Activated CD4-positive, CD25-positive, alpha-beta regulatory T cell treated with anti-CD3 and anti-CD28 coated beads, Interleukin-2, amount 50 U/mL, for 16 hours (primary cell): ENCODE results near the gene PIGQ.

Experiments used
- DNase-seq: peaks from one replicate; pipeline ENCODE4 v3.0.0-alpha.2; 2020; ENCODE audit warnings: low read depth, low spot score

PIGQ gene

DNA sequence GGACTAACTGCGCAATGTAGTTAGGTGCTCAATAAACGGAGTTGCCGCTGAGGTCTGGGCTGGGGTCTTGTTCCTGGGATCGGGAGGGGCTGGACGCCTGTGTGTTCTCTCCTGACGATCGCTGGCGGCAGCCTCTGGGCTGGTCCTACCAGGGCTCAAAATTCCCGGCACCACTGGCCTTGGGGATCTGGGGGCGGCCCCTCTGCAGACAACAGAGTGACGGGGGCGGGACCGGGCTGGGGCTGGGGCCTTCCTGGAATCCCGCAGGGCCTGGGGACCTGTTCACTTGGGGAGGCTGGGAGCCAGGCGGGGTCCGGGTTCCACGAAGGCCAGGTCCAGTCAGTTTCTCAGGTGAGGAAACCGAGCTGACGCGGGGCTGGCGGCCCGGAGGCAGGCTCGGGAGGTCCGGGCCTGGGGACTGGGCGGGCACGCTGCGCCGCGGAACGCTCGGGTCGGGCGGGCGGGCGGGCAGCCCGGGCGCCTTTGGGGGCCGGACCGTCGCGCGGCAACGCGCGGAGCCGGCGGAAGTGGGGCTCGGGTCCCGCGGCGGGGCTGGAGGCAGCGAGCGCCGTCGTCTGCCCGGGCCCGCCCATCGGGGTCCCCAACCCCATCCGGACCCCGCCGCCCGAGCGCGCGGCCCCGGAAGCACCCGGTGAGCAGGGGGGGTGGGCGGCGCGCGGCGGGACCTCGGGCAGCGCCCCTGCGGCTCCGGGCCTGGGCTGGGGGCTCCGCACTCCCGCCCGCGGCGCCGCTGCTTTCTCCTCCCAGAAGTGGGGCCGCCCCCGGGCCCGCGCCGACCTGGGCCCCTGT lies at the start of gene PIGQ:
Gene PIGQ, plus strand, starts transcription at position 524 of the 810 bp plus-strand sequence. CDS start 4,107 bp downstream, outside the sequence.
- peak; percentile 23 for DNase-seq

DNA sequence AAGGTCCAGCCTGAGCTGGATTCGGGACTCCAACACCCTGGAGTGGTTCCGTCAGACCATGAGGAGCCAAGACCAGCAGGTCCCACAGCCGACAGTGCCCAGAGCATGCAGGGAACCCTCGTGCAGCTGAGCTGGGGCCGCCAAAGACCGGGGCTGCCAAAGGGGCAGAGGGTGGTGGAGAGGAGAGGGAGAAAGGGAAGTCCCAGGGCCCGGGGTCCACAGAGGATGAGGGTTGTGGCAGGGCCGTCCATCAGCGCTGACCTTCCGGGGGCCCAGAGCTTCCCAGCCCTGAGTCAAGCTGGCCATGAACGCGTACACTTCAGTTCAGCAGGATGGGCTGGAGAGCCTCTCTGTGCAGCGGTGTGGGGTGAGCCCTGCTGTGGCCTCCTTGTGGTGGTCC lies 48.9 kb upstream of the PIGQ start:
- no peak for DNase-seq

DNA sequence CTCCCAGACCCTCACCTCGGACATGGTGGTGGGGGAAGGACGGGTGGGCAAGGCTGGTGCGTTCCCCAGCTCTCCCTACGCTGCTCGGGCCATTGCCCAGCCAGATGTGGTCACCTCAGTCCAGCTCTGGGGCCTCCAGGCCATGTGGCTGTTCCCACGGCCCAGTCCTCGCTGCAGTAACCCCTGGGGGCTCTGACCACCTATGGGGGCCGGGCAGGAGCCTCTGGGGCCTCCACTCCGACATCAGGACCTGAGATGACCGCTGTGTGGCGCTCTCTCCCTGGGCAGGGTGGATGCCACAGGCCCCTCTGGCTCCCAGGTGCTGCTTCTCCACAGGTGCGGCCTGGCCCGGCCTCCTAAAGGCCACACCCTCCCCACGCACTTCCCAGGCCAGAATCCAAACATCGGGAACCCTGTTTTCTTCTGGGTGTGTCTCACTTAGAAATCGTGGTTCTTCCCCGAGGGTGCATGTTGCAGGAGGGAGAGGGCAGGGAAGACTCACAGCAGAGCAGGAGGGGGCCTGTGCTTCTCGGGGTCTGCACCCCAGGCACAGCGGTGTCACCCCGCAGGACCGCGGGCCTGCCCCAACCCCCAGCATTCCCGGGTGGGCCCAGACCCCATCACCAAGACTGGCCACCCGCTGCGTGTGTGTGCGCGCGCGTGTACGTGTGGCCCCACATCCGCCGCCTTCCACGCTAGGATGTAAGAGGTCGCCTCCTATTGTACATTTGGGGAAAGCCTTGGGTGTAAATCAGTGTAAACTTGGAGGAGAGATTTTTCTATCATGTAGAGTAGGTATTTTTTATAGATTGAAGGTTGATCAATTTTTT lies 48.2 kb upstream of the PIGQ start:
- no peak for DNase-seq

DNA sequence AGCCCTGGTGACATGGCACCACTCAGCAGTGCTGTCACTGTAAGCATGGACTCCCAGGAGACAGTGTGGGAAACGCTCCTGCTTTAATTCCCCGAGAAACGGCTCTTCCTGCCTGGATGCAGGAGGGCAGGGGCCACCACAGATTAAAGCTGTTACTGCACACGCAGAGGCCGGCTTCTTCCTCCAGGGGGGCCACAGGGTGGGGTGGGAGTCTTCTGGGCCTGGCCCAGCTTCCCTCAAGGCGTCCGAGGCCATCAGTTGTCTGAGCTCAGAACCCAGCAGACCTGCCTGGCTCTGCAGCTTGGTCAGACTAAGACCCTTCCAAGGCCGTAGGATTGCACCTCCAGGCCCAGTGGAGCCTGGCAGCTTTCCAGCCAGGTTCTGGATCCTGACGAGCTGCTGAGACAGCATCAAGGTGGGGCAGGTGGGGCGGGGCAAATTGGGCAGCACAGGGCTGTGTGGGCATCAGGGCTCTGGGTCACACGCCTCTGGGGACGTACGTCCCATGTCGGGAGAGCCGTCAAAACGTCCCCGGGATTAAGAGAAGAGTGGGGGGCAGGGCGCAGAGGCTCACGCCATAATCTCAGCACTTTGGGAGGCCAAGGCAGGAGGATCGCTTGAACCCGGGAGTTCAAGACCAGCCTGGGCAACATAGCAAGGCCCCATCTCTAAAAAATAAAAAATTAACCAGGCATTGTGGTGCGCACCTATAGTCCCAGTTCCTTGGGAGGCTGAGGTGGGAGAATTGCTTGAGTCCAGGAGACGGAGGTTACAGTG lies 47.3 kb upstream of the PIGQ start:
- no peak for DNase-seq

DNA sequence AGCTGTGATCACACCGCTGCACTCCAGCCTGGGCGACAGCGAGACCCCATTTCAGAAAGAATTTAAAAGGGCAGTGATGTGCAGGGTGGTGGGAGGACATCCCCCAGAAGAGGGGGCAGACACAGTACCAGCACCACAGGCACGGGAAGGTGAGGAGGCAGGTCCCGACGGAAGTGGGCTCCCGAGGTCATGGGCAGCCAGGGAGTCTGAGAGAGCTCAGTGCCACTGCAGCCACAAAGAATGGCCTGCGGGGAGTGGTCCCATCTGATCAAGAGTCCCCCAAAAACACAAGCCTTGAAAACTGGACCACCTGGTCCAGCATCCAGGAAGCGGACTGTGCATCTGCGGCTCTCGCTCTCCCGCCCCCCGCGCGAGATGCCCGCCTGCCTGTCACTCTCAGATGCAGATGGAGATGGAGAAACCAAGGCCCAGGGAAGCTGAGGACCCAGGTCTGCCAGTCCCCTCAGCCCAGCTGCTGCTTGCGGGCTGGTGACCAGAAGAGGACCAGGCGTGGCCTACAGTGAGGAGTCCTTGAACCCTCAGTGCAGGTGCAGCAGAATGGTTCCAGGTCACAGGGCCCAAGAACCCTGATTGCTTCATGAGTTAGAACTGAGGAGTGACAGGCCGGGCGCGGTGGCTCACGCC lies 46.5 kb upstream of the PIGQ start:
- DNase-seq = no peak

DNA sequence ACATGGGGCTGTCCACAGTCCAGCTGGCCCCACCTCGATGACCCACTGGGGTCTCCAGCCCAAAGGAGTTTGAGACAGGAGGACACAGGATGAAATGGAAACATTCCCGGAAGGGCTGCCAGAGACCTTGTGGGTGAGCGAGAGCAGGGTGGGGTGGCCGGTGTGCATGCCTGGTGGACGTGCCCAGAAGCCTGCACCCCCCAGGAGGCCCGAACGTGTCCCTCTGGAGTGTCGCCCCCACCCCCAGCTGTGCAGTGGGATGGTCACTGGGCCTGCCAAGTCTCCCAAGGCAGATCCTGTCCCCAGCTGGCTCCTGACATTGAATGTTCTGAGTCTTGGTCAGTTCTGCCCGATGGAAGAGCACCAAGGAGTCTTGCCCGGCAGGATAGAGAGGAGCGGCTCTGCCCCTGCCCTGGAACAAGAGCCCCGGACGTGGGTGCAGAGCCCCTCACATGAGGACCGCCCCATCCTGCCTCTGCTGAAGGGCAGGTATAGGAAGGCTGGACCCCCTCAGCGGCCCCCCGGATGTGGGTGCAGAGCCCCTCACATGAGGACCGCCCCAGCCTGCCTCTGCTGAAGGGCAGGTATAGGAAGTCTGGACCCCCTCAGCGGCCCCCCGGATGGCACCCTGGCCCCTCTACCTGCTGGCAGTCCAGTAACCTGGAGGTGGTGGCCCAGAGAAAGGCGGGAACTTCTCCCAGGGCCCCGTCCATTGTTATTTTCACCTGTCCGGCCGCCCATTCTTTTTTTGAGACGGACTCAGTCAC lies 45.3 kb upstream of the PIGQ start:
- no peak for DNase-seq

DNA sequence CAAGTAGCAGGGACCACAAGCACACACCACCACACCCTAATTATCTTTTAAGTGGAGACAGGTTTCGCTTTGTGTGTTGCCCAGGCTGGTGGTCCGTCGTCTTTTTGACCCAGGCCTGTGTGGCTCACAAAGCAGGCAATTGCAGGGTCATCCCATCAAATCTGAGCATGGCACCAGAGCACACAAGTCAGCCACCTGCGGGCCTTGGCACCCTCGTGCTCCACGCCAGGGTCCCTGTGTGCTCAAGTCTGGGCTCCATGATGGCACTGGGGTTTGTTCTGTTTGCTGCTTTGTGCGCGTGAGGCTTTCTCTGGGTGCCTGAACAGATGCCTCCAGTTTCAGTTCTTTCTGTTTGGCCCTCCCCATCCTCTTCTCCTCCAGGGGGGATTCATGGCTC lies 44.6 kb upstream of the PIGQ start:
- no peak for DNase-seq

DNA sequence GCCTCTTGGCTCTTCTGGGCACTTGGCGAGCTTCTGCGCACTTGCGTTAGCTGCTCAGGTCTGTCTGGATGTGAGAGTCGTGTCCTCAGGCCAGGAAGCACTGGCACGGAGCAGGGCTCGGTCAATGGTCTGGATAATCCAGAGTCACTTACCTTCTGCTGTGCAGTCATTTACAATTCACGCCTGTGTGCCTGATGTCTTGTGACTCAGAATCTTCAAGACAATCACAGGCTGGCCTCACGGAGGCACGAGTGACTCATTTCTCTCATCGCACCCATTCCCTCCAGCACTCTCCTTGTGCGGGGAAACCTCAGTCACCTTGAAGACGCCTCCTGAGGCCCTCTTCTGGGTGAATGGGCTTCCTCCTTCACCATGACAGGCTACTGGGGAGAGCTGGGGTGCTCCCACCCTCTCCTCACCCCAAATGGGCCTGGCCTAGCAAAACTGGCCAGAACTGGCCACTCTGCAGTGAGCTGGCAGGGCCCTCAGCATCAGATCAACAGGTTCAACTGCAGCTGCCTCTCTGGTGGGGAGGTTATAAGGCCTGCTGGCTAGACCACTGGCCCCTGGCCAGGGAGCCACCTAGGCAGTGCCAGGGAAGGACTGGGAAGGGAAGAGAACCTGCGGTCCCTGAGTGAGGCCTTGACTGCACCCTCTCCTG lies 44.1 kb upstream of the PIGQ start:
- DNase-seq = peak; percentile 50

DNA sequence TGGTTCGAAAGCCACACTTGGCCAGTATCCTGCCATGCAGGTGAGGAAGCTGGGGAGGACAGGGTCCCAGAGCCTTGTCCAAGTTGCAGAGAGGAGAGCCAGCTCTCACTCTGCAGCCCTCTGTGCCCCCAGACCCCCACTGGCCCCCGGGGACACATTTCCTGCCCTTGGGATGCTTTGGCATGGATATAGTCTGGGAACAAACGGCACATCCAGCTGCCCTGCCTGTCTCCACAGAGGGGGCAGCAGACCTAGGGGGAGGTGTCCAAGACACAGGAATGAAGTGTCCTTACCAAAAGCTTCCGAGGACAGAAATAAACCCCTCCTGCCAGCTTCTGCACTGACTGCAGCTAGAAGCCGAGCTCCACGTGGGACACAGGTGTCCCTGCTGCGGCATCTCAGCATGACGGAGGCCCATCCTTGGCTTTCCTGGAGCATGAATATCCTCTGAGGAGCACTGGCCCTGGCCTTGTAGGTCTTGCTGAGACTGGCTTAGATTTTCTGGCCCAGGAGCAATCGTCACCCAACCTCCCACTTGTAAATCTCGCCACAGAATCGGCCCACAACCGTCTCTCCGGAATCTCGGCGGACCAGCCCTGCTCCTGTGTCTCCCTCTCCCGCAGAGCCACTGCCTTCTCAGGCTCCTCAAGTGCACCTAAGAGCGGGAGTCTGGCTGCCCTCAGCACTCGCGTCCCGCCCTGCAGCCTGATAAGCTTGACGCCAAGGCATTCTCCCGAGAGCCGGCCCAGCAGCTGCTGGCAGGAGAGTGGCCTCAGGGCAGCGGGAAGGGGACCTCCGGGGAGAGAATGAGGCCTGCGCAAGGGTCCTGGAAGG lies 43.4 kb upstream of the PIGQ start:
- DNase-seq = no peak

DNA sequence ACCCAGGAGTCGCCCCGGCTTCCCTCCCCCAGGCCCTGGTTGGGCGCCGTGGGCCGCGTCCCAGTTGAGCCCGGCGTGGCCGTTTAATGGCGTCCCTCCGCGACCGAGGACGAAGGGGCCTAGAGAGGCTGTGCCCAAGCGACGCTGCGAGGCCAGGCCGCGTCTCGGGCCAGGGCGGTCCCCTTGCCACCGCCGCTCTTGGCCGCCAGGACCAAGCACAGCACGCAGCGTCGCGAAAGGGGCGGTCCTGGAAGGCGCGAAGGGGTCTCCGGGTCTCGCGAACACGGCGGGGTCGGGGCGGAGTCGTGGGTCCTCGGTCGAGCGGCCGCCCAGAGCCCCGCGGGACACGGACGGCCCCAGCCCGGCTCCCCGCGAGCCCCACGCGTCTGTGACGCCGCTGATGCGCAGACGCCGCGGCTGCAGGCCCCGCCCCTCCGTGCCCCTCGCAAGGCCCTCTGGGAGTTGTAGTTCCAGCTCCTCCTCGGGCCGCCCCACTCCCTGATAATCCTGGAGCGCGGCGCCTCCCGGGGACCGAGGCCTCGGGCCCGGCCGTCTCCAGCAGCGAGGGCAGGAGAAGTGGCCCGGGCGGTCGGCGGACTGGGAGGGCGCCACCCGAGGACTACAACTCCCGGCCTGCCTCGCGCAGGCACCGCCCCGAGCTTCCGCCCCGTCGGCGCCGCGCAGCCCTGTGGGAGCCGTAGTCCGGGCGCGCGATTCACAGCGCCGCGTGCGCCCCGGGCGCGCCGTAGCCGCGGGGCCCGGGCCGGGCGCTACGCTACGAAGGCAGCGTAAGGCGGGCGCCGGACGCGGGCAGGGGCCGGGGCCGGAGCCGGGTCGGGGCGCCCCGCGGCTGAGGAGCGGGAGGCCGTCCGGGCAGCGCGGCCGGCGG lies 42.5 kb upstream of the PIGQ start, which contains the start of gene CAPN15:
Gene CAPN15, plus strand, starts transcription at position 698 of the 889 bp plus-strand sequence. CDS start 19,127 bp downstream, outside the sequence.
- DNase-seq = peak; percentile 69

DNA sequence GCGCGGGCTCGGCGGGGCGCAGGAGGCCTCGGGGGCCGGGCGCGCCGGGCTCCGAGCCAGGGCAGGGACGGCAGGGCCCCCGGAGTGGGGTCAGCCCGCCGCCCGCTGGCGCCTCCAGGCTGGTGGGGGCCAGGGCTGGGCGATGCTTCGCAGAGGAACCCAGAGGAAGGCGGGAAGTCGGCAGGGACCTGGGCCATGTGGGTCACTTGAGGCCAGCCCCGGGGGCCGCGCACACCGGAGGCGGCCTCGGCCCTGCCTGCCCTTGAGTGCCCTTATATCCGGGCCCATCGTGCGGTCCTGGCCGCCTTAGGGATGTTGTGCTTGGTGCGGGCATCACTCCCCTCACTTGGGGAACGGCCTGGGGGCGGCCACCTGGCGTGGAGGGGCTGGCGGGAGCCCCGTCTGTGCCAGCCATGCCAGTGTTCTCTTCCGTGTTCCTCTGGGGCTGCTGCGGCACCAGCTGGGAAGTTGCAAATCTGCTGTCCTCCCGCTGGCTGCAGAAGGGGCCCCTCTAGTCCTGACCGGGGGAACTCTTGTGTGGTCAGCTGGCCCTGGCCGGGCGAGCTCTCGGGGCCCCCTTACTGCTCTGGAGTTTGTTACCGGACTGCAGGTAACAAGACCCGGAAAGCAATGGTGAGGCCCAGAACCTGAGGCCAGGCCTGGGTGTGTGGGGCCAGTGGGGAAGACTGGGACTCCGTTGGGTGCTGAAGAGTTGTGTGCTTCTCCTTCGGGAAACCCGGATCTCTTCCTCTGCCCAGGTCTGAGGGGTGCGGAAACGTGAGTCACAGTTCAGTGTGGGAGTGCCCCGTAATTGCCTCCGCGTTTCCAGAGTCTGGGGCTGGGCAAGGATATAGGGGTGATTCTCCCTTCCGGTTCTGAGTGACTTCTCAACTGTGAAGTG lies 41.4 kb upstream of the PIGQ start:
- no peak for DNase-seq

DNA sequence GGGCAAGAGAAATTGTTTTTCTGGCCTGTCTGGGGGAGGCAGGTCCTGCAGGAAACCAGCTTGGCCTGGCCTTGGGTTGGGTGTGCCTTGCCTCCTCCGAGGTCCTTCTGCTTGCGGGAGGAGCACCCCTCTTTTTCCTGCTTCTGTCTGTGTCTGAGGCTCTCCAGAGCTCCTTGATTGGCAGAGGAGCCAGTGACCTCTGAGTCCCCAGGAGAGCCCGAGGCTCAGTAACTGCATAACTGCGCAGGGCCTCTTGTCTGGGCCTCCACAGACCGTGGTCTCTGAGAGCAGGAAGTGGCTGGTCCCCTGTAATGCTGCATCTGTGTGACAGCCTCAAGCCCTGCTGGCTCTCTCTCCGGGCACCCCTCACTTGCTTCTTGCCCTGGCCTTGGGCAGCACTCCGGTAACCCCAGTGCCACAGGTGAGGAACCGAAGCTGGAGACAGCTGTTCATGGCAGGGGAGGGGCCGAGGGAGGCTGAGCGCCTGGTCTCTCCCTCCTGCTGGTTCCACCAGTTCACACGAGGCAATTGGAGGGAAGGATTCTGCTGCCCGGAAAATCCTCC lies 40.7 kb upstream of the PIGQ start:
- no peak for DNase-seq

DNA sequence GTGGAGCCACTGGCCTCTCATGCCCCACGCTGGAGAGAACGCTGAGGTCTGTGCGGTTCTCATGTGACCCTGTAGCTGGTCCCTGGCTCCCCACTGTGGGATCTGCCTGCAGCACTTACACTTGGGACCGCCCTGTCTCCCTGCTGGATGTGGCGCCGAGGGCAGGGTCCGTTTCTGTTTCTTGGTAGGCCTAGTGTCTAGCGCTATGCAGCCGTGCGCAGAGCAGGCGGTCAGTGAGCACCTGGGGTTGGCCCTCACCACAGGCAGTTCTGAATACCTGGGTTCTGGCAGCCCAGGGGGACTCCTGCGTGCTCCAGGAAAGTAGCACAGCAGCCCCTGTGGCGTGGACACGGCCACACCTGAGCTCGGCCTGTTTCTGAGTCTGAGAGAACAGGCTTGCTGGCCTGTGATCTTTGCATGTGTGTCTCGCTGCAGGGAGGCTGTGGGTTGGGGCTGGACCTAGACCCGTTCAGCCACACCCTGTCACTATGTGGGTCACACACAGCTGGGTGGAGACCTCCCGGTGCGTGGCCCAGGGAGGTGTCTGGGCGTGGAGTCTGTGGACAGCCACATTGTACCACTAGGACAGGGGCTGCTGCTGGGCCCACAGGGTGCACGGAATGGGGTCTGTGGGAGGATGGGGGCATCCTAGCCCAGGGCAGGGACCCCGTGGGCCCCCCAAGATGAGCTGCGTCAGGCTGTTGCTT lies 39.5 kb upstream of the PIGQ start:
- no peak for DNase-seq

DNA sequence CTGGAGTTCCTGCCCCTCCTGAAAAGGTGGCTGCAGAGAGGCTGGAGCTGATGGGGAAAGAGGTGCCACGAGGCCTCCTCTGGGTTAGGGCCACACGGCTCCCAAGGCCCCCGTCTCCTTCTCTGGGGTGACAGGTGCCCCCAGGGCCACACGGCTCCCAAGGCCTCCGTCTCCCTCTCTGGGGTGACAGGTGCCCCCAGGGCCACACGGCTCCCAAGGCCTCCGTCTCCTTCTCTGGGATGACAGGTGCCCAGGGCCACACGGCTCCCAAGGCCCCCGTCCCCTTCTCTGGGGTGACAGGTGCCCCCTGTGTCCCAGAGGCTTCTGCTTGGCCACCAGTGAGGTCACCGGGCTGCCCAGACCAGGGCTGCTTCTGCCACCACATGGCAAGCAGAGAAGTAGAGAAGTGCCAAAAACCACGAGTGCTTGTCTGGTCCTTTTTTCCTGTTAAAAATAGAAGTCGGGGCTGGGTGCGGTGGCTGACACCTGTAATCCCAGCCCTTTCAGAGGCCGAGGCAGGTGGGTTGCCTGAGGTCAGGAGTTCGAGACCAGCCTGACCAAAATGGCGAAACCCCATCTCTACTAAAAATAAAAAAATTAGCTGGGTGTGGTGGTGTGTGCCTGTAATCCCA lies 38.2 kb upstream of the PIGQ start:
- DNase-seq = no peak

DNA sequence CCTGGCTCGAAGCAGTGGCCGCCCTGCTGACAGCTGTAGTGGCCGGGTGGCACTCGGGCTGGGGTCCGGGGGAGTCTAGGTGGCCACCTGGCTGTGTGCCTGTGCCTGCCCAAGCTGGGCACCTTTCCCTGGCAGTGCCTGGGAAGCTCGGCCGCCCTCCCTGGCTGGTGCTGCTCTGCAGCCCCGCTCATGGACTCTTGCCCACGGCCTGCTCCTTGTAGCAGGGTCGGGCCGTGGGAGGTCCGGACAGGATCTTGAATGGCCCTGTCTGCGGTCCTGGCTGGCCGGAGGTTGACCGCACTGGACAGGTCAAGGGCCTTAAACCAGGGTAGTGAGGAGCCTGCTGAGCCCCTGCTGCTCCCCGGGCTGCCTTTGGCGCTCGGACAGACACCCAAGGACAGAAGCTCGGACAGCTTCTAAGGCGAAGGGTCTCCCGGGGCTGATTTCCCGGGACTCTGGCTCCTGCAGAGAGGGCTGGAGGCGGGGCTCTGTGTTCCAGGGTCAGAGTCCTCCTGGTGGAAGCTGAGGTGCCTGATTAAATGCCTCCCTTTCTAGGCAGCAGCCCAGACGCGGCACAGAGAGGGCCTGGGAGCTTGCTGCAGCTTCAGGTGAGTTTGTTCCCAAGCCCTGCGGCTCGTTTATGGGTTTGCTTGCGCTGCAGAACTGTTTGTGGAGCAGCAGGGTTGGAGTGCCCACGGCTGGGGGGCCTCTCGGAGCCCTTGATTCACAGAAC lies 36.2 kb upstream of the PIGQ start:
- DNase-seq = no peak
